GM19238 (cell line): ENCODE results near the gene CERCAM.
"Not testable (repeated sequence)": the region's sequence is repeated elsewhere in the genome, so short reads cannot be mapped to it uniquely, and the experiment has no call there.

Source experiments
- DNase-seq: peaks from one replicate; pipeline ENCODE4 v3.0.0; 2011; ENCODE audit warnings: low spot score; ENCODE audit not compliant: insufficient read length

CERCAM gene

DNA sequence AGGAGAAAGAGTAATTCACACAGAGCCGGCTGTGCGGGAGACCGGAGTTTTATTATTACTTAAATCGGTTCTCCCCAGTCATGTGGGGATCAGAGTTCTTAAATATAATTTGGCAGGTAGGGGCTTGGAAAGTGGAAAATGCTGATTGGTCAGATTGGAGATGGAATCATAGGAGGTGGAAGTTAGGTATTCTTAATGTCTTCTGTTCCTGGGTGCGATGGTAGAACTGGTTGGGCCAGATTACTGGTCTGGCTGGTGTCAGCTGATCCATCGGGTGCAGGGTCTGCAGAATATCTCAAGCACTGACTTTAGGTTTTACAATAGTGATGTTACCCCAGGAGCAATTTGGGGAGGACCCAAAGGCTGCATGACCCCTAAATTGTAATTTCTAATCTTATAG, 4.6 kb upstream of the CERCAM start:
- DNase-seq: no peak

DNA sequence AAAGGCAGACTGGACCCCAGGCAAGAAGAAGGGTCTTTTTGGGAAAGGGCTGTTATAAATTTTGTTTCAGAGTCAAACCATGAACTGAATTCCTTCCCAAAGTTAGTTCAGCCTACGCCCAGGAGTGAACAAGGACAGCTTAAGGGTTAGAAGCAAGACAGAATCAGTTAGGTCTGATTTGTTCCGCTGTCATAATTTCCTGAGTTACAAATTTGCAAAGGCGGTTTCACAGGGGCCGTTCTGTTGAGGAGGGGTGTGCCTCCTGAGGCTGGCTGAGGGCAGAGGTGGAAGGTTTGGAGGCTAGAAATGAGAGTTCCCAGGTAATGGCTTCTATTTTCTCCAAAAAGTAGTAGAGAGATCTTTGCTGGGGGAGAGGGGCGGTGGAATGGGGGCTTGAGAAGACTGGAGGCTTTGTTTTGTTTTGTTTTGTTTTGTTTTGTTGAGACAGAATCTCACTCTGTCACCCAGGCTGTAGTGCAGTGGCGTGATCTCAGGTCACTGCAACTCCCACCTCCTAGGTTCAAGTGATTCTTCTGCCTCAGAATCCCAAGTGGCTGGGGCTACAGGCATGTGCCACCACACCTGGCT, 4.1 kb upstream of the CERCAM start:
- DNase-seq: no peak

DNA sequence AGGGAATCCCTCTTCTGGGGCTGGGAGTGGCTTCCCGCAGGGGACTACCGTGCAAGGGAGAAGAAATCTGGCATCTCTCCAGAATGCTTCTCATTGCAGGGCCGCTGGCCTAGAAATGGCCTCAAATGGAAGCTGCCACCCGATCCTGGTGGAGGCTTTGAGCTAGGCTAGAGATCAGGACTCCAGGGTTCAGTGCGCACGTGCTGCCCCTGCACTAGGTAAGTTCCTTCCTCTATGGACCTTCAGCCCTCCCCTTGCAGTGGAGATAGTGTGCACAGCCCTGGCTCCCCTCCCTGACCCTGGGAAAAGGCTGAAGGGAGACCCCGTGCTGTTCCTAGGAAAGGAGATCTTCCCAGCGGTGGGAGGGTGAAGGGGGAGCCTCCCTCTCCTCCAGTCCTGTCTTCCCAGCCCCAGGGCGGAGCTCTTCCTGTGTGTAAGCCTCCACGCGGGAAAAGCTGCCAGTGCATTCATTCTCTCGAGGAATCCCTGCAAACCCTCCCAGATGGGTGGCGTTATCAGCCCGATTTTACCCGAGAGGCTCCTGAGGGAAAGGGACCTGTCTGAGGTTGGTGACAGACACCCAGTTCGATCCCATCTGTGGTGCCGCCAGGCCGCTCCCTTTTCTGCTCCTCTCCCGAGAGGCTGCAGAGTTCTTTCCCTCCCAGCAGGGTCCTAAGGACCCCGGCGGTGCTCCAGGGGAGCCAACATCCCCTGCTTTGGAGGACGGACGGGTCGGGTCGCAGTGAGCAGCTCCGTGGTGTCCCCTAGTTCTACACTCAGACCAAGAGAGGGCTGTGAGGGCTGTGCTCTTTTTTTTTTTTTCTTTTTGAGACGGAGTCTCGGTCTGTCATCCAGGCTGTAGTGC, 1.4 kb upstream of the CERCAM start:
- DNase-seq: no peak

DNA sequence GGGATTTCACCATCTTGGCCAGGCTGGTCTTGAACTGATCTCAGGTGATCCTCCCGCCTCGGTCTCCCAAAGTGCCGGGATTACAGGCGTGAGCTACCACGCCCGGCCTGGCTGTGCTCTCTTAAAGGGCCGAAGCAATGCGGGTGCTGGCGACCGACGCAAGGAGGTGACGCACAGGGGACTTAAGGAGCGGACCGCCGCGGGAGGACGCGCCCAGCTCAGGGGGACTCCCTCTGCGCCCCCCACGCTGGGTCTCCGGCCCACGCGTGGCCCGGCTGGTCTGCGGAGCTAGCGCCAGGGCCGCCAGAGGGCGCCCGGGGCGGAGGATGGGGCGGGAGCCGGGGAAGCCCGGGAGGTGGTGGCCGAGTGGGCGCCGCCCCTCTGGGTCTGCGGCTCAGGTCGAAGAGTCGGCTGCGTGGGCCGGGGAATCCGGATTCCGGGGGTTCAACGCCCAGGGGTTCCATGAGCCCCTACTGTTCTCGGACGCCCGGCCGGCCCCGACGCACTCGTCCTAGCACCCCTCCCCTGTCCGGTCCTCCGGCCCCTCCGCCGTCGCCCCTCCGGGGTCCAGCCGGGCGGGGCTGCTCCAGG, 502 bp upstream of the CERCAM start:
- peak; percentile 80 for DNase-seq

DNA sequence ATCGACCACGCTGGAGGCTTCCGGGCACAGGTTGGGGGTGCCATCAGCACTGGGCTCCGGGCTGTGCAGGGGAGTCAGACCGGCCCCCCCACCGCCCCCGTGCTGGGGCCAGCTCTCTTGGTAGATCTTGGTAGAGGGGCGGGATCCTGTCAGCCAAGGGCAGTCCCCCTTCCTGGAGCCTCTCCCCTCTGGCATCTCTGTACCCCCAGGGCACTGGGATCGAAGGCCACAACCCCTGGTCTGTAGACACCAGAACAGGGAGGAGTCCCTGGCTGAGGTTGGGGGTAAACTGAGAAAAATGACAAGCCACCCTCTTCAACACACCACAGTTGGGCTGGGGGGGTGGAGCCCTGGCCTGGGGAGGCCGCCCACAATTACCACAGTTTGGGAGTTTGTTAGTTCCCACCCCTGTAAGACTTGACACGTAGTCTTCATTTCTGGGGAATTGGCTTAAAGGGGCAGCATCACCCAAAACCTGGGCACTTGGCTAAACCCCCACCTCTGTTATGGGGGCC, 882 bp downstream of the CERCAM start:
- DNase-seq: no peak

DNA sequence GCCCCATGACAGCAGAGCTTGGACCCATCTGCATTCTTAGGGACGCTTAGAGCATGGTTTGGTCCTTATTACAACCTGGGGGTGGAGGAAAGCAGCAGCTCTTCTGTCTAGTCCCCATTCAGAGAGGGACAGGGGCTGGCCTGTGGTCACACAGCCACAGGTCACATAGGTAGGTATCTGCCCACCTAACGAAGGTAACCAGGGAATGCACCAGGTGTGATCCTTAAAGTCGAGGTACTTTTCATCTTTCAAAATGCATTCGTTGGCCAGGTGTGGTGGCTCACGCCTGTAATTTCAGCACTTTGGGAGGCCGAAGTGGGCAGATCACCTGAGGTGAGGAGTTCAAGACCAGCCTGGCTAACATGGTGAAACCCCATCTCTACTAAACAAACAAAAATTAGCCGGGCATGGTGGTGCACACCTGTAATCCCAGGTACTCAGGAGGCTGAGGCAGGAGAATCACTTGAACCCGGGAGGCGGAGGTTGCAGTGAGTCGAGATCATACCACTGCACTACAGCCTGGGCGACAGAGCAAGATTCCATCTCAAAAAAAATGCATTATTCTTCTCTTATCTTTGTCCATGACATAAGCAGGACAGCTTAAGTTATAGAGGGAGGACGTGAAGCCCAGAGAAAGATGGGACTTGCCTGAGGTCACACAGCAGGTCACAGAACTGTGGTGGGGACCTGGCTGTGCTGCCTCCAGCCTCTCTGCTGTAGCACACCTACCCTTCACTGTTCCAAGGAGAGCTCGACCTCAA, 1.5 kb downstream of the CERCAM start:
- DNase-seq: not testable (repeated sequence)

DNA sequence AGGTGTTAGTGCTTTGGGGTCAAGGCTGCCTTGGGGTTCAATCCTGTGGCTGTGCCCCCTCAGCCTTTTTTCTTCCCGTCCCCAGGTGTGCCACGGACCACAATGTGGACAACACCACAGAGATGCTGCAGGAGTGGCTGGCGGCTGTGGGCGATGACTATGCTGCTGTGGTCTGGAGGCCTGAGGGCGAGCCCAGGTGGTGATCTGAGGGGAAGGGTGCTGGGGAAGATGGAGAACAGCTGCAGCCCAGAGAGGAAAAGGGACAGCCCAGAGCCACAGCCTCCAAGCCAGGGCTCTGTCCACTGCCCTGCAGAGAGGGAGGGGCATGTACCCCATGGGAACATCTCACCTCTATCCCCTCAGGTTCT, 2.1 kb downstream of the CERCAM start:
- DNase-seq: no peak

DNA sequence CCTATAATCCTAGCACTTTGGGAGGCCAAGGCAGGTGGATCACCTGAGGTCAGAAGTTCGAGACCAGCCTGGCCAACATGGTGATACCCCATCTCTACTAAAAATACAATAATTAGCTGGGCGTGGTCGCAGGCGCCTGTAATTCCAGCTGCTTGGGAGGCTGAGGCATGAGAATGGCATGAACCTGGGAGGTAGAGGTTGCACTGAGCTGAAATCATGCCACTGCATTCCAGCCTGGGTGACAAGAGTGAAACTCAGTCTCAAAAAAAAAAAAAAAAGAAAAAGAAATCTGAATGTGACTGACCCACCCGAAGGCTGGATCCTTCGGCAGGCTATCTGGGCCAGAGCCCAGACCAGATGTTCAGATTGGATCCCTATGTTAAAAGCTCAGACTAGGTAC, 2.7 kb downstream of the CERCAM start:
- not testable (repeated sequence) for DNase-seq

DNA sequence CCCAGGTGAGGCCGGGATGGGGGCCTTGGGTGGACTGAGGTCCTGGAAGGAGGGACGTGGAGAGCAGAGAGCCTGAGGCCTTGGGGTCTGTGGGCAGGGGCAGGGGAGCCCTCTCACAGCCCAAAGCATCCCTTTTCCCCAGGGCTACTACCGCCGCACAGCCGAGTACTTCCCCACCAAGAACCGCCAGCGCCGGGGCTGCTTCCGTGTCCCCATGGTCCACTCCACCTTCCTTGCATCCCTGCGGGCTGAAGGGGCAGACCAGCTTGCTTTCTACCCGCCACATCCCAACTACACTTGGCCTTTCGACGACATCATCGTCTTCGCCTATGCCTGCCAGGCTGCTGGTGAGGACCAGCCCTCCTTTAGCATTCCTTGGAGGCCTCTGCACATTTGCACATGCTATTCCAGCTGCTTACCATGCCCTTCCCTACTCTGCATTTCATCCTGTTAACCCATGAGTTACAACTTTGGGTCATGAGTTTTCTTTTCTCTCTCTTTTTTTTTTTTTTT, 3.7 kb downstream of the CERCAM start:
- no peak for DNase-seq

DNA sequence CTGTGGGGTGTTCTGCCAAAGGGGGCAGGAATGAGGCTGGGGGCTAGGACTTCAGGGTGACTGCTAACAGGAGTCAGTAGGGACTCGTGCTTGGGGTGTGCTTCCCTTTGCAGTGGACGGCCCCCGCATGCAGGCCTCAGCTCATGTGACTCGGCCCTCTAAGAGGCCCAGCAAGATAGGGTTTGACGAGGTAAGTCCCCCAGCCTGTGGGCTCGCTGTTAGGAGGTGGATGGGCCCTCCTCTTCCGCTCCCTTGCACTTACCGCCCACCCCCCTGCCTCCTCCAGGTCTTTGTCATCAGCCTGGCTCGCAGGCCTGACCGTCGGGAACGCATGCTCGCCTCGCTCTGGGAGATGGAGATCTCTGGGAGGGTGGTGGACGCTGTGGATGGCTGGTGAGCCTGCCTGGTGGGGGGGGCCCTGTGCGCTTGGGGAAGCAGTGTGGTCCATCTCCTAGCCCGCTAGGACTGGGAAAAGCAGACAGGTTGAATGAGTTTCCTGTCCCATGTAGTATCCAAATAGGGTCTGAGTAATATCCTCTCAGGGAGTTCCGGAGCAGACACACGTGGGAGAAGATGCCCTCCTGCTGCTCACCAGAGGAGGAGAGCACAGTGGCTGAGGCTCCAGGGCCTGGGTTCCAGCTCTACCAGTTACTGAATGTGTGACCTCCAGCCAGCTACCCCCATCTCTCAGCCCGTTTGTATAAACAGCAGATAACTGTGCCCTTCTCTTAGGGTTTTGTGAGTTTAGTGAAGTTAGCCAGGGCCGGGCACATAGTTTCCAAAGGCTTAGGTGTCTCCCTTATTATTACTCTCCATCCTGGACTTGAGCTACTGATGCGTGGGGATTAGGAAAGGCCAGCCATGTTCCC, 8.2 kb downstream of the CERCAM start:
- no peak for DNase-seq

DNA sequence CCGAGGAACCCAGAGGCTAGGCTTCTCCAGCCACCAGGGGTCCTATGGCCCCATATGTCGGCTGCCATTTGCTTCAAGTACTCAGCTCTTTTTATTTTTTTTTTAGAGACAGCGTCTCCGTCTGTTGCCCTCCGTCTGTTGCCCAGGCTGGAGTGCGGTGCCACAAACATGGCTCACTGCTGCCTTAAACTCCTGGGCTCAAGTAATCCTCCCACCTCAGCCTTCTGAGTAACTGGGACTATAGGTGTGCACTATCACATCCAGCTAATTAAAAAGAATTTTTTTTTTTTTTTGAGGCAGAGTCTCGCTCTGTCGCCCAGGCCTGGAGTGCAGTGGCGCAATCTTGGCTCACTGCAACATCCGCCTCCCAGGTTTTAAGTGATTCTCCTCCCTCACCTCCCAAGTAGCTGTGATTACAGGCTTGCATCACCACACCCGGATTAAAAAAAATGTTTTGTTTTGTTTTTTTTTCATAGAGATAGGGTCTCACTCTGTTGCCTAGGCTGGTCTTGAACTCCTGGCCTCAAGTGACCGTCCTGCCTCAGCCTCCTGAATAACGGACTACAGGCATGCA, 8.9 kb downstream of the CERCAM start:
- DNase-seq: no peak

DNA sequence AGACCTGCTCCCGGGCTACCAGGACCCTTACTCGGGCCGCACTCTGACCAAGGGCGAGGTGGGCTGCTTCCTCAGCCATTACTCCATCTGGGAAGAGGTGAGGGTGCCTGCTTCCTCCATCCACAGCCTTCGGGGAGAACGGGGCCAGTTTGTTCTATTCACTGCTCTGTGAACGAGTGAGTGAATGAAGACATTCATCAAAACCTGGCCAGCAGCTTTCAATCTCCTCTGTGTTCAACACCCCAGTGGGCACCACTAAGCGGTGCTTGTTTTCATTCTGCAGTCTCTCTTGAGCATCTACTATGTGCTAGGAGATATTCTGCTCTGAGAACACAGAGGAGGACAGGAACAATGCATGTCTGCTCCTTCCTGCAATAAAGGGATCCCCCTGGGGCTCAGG, 10.6 kb downstream of the CERCAM start:
- DNase-seq: no peak

DNA sequence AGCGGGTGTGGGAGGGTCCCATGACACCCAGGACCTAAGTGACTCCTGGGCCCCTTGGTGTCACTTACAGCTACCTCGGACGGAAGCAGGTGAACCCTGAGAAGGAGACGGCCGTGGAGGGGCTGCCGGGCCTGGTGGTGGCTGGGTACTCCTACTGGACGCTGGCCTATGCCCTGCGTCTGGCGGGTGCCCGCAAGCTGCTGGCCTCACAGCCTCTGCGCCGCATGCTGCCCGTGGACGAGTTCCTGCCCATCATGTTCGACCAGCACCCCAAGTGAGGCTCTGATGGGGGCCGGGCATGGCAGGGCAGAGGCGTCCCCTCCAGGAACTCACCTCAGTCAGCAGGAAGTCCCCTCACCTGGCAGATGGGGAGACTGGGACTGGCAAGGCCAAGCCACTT, 13.7 kb downstream of the CERCAM start:
- DNase-seq: no peak

DNA sequence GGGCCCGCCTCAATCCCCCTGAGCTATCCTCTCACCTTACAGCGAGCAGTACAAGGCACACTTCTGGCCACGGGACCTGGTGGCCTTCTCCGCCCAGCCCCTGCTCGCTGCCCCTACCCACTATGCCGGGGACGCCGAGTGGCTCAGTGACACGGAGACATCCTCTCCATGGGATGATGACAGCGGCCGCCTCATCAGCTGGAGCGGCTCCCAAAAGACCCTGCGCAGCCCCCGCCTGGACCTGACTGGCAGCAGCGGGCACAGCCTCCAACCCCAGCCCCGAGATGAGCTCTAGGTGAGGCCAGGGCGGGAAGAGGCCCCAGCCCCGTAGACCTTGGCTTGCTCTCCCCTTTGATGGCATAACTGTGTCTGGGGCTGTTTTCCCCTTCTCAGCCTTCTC, 15.0 kb downstream of the CERCAM start:
- DNase-seq: no peak

DNA sequence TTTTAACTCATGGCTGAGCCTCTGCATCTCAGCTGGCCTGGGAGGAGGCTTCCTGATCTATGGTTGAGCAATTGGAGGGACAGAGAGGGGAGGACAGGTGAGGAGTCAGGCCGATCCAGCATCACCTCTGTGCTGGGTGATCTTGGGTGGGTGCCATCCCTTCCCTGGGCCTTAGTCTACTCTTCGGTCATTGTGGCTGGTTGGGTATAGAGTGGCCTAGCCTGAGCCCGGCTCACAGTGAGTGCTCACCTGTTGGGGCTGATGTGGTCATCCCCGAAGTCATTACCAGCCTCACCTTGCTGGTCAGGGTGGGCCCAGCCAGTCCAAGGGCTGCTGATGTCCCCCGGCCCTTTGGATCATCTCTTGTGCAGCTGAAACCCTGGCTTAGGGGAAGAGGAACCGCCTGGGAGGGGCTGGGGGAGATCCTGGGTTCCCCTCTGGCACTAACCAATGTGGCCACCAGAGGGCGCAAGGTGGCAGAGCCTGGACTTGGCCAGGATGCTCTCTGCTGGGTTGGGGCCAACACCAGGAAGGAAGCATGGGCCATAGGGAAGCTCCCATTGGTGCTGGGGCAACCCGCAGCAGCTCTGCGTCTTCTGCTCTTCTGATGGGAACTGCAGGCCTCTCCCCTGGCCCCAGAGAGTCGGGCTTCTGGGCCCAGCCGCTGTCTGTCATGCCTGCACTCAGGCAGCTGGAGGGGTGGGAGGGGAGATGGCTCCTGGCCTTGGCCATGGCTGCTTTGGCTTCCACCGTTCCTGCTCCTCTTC, 17.9 kb downstream of the CERCAM start:
- DNase-seq: peak; percentile 85

DNA sequence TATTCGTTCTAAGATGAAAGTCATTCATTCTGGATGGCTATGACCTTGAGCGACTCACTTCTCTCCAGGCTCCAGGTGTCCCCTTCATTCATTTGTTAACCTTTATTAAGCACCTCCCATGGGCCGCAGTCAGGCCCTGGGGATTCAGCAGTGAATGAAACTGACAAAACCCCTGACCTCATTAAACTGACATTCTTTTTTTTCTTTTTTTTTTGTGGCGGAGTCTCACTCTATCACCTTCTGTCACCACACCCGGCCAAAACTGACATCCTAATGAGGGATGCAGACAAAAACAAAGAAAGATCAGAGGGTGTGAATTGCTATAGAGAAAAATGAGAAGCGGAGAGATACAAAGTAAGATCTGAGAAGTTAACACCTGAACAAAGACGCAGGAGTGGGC, 18.6 kb downstream of the CERCAM start:
- no peak for DNase-seq

DNA sequence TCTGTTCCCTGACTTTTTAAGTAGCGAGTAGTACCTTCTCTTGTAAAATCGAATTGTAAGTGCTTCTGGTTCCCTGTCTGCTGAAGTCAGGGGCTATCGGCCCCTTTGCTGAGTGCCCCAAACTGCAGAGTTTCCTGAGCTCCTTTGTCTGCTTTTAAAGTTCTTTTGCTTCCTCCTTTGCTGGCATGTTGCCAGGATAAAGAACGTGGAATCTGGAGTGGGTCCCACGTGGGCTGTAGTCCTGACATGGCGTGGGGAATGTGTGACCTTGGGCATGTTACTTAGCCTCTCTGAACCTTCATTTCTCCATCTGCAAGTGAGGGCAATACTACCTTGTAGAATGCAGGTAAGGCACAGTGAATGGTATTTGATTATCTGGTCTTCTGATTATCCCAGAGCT, 21.5 kb downstream of the CERCAM start:
- no peak for DNase-seq

DNA sequence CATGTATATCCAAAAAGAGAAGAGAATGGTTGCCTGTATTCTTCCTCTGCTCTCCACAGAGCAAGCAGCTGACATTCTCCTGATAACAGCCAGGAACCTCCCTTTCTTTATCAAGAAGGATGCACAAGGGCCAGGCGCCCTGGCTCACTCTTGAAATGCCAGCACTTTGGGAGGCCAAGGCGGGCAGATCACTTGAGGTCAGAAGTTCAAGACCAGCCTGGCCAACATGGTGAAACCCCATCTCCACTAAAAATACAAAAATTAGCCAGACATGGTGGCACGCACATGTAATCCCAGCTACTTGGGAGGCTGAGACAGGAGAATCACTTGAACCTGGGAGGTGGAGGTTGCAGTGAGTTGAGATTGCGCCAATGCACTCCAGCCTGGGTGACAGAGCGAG, 25.8 kb downstream of the CERCAM start:
- DNase-seq: not testable (repeated sequence)

DNA sequence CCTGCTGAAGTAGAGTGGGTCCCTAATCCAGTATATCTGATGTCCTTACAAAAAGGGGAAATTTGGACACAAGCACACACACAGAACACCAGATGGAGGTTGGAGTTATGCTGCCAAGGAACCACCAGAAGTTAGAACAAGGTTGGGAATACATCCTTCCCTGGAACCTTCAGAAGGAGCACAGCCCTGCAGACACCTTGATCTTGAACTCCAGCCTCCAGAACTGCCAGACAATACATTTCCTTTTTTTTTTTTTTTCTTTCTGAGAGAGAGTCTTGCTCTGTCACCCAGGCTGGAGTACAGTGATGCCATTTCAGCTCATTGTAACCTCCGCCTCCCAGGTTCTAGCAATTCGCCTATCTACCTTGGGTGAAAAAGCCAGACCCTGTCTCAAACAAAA, 28.1 kb downstream of the CERCAM start:
- no peak for DNase-seq

DNA sequence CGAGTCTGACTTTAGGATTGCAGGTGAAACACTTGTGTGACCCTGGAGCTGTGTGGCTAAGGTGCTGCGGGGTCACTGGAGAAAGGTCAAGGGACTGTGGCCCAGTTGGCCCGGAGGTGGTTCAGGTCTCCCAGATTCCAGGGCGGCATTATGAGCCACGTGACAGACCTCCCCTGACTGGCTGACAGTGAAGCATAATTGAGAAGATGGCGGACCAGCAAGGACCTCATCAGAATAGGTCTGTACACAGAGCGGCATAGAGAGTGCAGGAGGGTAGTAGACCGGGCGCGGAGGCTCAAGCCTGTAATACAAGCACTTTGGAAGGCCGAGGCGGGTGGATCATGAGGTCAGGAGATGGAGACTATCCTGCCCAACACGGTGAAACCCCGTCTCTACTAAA, 34.3 kb downstream of the CERCAM start:
- no peak for DNase-seq
